Kidney glomerular epithelial cell (primary cell): ENCODE measurements around the gene PRR33.

Experiments
- DNase-seq: peaks from one replicate; lab custom pipeline; 2025; lab: John Stamatoyannopoulos, UW

The PRR33 gene

DNA sequence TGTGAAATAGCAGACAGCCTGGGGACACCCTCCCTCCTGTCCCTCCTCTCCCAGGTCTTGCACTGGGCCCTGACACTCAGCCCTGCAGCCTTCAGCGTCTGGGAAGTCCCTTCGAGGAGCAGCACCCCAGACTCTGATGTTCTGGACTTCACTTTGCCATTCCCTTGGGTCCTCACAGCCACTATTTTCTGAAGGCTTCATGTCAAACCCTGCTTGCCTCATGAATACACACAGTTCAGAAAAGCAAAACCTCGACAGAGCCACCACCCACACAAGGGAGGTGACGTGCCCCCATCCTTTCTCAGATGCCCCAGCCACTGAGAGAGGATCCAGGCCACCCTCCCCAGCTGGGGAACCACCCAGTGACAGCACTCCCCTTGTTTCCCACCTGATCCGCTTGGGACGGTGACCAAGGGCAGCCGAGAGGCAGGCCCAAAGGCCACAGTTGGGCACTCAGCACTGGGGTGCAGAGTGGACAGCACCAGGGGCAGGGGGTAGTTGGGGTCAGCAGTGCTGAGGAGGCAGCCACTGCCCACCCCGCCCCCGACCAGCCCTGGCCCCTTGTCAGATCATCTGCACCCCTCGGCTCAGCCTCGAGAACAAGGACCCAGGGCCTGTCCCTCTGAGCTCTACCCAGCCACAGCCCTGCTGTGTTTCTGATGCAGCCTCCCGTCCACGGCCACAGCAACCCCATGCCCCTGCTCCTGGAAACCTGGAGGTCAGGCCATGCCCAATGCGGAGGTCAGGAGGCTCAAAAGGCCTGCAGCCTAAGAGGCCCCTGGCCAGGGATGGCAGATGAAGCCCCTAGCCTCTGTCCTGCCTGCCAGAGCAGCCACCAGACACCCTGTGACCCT, 24.7 kb upstream of the PRR33 start:
- DNase-seq: no peak

- DNase-seq: no peak
Observed at GRCh38 chr11:1915795-1916131, 24.1 kb upstream of the PRR33 start.

DNA sequence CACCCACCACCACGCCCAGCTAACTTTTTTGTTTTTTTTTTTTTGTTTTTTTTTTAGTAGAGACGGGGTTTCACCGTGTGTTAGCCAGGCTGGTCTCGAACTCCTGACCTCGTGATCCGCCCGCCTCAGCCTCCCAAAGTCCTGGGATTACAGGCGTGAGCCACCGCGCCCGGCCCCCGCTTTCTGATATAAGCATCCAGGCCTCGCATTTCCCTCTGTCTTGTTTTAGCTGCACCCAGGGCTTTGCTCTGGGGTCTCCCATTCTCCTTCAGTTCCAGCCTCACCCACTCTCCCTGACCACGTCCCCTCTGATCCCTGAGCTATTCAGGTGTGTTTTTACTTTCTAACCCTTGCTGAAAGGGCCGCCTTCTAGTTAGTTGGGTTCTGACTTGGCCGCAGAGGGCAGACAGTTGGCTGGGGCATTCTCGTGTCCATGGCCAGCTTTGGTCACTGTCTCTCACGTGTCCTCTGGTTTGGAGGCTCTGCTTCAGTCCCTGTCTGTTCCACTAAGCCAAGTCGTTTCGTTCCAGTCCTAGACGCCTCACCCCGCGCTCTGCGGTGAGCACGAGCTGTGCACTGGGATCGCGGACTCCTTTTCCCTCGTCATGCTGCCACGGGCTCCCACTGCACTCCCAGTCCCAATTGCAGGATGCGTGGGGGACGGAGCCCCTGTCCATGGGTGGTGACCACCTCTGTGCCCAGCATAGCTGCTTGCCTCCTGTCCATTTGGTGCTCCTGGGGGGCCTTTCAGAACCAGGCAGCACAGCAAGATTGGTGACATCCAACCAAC, 21.8 kb upstream of the PRR33 start:
- DNase-seq: no peak

- DNase-seq: no peak
Observed at GRCh38 chr11:1912289-1912878, 20.7 kb upstream of the PRR33 start.

DNA sequence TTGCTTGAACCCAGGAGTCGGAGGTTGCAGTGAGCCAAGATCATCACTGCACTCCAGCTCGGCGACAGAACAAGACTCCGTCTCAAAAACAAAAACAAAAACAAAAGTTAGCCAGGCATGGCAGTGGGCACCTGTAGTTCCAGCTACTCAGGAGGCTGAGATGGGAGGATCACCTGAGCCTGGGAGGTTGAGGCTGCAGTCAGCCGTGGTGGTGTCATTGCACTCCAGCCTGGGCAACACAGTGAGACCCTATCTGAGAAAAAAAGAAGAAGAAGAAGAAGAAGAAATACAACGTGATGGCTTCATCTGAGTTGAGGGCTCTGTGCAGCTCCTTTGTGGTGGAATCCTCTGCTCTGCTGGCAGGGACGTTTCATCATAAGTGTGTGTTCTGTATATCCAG, 17.8 kb upstream of the PRR33 start:
- DNase-seq: no peak

- no peak for DNase-seq
Observed at GRCh38 chr11:1908618-1909017, 16.9 kb upstream of the PRR33 start.

- no peak for DNase-seq
Observed at GRCh38 chr11:1906611-1907423, 15.1 kb upstream of the PRR33 start.

DNA sequence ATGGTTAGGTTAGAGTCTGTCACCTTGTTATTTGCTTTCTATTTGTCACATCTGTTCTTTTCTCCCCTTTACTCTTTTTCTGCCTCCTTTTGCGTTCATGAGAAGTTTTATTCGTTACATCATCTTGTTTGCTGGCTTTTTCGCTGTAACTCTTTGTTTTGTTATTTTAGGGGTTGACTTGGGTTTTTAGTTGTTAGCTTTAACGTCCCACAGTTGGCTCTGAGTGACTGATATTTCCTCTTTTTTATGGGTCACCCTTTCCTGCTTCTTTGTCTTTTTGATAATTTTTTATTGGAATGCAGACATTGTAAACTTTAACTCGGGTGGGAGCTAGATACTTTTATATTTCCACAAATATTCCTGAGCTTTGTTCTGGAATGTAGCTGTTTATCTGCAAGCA, 14.5 kb upstream of the PRR33 start:
- no peak for DNase-seq

GRCh38 chr11:1899686-1900085, 8.0 kb upstream of the PRR33 start:
- DNase-seq: no peak

- DNase-seq: no peak
Observed at GRCh38 chr11:1899090-1899489, 7.4 kb upstream of the PRR33 start.

DNA sequence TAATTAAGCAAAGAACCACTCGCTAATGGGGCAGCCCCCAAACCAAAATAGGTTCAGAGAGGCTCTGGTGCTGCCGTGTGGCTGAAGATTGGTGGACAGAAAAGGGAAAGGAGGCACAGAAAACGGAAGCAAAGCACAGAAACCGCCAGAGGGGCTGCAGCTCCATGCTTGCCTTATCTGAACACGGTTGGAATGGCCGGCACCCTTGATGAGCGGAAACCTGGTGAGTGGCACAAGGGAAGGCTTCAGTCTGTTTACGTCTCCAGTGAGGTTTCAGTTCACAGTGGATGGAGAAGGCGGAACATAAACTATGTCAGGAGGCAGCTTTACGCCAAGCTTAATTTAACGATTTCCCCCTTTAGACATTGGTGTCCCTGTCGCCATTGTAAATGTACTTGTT, 5.2 kb upstream of the PRR33 start:
- DNase-seq: no peak

- no peak for DNase-seq
Observed at GRCh38 chr11:1896468-1896867, 4.8 kb upstream of the PRR33 start.

- DNase-seq: no peak
Observed at GRCh38 chr11:1894759-1895158, 3.1 kb upstream of the PRR33 start.

GRCh38 chr11:1893581-1894359, 2.1 kb upstream of the PRR33 start:
- DNase-seq: no peak

DNA sequence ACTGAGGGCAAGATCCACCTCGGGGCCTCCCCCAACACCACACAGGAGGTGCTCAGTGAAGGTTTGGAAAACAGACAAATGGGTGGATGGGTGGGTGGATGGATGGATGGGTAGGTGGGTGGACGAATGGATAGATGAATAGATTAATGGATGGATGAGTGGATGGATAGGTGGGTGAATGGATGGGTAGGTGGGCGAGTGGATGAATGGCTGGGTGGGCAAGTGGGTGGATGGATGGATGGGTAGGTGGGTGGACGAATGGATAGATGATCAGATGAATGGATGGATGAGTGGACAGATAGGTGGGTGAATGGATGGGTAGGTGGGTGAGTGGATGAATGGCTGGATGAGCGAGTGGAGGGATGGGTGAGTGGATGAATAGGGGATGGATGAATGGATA, 863 bp upstream of the PRR33 start:
- no peak for DNase-seq

GRCh38 chr11:1892116-1892515, 421 bp upstream of the PRR33 start:
- no peak for DNase-seq

DNA sequence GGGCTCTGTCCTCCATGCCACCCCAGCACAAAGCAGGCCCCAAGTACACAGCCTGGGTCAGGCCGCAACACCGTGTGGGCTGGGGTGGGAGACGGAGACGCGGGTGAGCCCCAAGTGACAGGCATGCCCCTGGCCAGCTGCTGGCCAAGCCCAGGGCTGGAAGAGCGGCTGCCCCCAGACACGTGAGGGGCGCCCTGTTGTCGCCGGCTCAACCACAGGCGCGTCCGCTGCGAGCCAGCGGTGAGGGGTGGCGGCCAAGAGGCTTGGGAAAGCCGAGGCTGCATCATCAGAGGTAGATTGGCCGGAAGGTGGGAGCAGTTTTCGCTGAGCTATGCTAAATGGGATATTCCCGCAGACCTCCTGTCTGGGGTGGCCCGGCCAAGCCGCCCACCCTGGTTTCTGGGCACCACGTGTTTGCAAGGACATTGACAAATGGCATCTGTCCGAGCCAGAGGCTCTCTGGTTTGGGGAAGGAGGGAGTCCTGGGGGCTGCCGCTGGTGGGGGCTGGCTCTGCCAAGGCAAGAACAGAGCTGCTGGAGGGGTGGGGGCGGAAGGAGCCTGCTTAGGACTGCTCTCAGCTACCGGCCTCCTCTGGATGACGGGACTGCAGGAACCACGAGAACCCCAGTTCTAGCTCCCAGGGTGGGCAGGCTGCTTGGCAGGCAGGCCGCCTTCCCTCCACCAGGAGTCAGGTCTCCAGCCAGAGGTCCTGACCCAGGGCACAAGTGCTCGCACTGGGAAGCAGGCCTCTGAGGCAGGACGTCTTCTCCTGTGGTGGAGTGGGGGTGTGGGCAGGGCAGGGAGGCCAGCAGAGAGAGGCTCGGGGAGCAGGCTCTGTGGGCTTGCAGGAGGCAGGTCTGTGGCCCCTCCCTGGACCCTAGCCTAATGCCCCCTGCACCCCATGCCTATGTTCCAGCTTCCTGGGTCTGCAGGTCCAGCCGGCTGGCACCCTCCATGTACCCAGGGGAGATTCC, 552 bp downstream of the PRR33 start:
- no peak for DNase-seq

DNA sequence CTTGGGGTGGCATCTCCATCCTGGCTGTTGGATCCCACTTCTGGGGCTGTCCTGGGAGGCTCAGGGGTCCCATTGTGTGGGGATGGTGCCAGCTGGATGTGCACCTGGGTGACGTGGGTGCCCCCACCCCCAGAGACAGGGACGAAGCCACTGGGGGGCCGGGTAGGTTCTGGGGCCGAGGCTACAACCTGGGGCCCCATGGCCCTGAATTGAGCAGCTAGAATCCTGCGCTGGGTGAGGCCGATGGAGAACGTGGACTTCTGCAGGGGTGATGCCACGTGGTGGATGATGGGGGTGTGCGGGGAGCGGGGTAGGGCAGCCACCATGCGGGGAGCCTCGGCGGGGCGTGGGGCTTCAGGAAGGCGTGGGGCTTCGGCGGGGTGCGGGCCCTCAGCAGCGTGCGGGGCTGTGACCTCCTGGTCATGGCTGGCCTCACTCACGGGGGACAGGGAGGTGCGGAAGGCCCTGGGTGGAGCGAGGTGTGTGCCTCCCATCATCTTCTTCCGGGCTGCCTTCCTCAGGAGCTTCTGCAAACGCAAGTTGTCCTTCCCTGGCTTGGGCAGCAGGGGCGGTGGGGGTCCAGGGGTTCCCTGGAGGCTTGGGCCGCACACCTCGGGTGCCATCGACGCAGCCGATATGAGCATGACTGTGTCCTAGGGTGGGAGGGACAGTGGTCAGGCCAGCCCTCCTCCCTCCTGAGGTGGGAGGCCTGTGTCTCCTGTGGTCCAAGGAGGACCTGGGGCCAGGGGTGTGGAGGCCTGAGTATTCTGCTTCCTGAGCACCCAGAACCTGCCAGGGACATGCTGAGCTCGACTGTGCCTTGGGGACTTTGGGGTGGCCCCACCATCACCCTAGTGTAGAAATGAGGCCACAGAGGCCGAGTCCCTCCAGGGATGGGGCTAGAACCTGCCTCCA, 1.5 kb downstream of the PRR33 start:
- no peak for DNase-seq
